ENCODE measurements around the gene ACSM6. TPM values are rescaled to one million over a fixed set of nuclear protein-coding genes. Genes with fewer than 3 reads are reported as not detected.

Gene ACSM6
- total RNA-seq, 1 donor = not detected

DNA sequence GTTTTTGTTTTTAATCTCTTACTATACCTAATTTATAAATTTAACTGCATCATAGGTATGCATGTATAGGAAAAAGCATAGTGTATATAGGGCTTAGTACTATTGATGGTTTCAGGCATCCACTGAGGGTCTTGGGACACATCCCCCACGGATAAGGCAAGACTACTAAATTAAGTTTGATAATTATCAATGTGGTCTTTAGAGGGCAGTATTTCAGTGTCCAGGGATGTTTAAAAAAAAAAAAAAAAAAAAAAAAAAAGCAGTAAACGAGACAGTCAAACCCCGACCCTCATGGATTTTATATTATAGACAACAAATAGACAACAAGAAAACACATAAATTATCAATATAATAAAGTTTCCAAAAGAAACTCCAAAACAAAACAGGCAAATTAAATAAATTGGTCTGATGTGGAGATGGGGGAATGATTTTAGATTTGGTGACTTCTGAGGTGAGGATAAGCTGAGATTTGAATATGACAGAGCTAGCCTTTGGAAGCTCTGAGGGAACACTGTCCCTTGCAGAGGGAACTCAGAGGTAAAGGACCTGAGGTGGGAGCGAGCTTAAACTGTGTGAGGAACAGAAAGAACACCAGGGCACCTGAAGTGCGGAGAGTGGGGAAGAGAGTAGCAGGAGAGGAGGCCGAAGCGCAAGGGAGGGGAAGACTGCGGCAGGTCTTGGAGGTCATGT lies 14.8 kb downstream of the ACSM6 start:
- Histone ChIP-seq H2AFZ (ENCODE audit: low read length) (peak overlapping the region; percentile 25), H3K36me3 (ENCODE audit: insufficient read depth, low read length) (no peaks in the 10 kb centered on the region), H3K9me3 (ENCODE audit: low read depth, low read length) (no peaks in the 10 kb centered on the region), H3K79me2 (ENCODE audit: insufficient read depth, low read length) (no peaks in the 10 kb centered on the region), H3K27me3 (ENCODE audit: insufficient read depth, low read length) (no peaks in the 10 kb centered on the region), H3K4me3 (ENCODE audit: insufficient read depth, low read length) (no peak overlapping the region), H3K4me2 (ENCODE audit: insufficient read depth, low read length) (no peak overlapping the region), H3K4me1 (ENCODE audit: insufficient read depth, low read length) (peaks cover 11% of the 10 kb centered on the region), H4K20me1 (ENCODE audit: insufficient read depth, low read length) (no peaks in the 10 kb centered on the region), H3K27ac (ENCODE audit: low read depth, low read length) (no peak overlapping the region)
- TF ChIP-seq, protein P1, sequence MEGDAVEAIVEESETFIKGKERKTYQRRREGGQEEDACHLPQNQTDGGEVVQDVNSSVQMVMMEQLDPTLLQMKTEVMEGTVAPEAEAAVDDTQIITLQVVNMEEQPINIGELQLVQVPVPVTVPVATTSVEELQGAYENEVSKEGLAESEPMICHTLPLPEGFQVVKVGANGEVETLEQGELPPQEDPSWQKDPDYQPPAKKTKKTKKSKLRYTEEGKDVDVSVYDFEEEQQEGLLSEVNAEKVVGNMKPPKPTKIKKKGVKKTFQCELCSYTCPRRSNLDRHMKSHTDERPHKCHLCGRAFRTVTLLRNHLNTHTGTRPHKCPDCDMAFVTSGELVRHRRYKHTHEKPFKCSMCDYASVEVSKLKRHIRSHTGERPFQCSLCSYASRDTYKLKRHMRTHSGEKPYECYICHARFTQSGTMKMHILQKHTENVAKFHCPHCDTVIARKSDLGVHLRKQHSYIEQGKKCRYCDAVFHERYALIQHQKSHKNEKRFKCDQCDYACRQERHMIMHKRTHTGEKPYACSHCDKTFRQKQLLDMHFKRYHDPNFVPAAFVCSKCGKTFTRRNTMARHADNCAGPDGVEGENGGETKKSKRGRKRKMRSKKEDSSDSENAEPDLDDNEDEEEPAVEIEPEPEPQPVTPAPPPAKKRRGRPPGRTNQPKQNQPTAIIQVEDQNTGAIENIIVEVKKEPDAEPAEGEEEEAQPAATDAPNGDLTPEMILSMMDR (IDR thresholded peaks at IDR 0.05; ENCODE audit: extremely low read depth, low read depth, low read length) = peak; percentile 50
- DNase-seq (ENCODE audit: insufficient read length, low spot score, missing footprints) = no peak

DNA sequence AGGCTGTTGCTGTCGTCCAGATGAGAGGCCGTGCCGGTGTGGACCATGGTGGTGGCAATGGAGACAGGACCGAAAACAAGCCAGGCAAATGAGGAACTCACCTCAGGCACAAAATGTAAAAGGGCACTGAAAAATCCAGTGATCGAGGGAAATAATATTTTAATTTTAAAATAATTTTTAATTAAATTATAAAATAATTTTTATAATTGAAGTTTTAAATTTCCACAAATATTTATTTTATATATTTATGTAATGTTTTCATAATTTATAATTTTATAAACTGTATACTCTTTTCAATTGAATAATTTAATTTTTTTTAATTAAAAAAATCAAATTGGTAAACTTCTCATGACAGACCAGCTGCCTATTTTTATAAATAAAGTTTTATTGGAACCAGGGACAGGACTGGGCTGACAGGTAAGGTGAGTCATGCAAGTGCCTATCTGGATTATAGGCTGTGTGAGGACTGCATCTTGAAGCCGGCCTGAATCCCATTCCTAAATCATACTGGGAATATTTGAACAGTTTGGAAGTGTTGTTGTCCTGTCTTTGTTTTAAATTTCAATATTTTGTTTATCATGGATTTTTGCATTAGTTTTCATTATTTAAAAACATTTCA lies 15.6 kb downstream of the ACSM6 start:
- Histone ChIP-seq H3K4me1 (ENCODE audit: insufficient read depth, low read length) (peaks cover 19% of the 10 kb centered on the region), H3K36me3 (ENCODE audit: insufficient read depth, low read length) (no peaks in the 10 kb centered on the region), H3K4me2 (ENCODE audit: insufficient read depth, low read length) (no peak overlapping the region), H2AFZ (ENCODE audit: low read length) (no peak overlapping the region), H3K4me3 (ENCODE audit: insufficient read depth, low read length) (no peak overlapping the region), H3K79me2 (ENCODE audit: insufficient read depth, low read length) (no peaks in the 10 kb centered on the region), H3K9me3 (ENCODE audit: low read depth, low read length) (no peaks in the 10 kb centered on the region), H3K27me3 (ENCODE audit: insufficient read depth, low read length) (no peaks in the 10 kb centered on the region), H3K27ac (ENCODE audit: low read depth, low read length) (no peak overlapping the region), H4K20me1 (ENCODE audit: insufficient read depth, low read length) (no peaks in the 10 kb centered on the region)
- TF ChIP-seq, protein P1 (IDR thresholded peaks at IDR 0.05; ENCODE audit: extremely low read depth, low read depth, low read length) = no peak
- no peak for DNase-seq (ENCODE audit: insufficient read length, low spot score, missing footprints)

DNA sequence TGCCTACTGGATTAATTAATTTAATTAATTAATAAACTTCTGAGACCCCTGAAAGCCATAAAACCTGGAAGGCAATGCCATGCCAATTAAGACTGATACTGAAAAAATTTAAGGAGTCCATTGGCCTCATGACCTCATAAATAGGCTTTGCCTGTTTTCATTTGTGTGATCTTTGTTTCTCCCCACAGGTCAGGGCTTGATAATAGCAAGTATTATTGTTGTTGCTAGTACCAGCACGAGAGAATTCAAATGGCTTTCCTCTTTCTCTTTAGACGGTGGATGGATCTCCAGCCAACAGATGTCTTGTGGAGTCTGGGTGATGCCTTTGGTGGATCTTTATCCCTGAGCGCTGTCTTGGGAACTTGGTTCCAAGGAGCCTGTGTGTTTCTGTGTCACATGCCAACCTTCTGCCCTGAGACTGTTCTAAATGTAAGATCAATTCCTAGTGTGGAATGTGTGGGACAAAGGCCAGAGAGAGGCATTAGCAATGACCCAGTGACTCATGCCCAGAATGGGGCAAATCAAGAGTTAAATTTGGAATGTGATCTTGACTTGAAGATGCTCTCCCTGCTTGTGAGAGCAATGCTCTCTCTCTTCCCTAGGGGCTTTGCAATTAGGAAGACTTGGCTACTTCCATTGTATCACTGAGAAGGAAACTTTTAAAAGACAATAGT lies 17.7 kb downstream of the ACSM6 start:
- Histone ChIP-seq H4K20me1 (ENCODE audit: insufficient read depth, low read length) (no peaks in the 10 kb centered on the region), H3K9me3 (ENCODE audit: low read depth, low read length) (no peaks in the 10 kb centered on the region), H3K4me3 (ENCODE audit: insufficient read depth, low read length) (no peak overlapping the region), H3K4me2 (ENCODE audit: insufficient read depth, low read length) (no peak overlapping the region), H3K36me3 (ENCODE audit: insufficient read depth, low read length) (no peaks in the 10 kb centered on the region), H2AFZ (ENCODE audit: low read length) (no peak overlapping the region), H3K27ac (ENCODE audit: low read depth, low read length) (no peak overlapping the region), H3K4me1 (ENCODE audit: insufficient read depth, low read length) (peaks cover 27% of the 10 kb centered on the region), H3K79me2 (ENCODE audit: insufficient read depth, low read length) (no peaks in the 10 kb centered on the region), H3K27me3 (ENCODE audit: insufficient read depth, low read length) (no peaks in the 10 kb centered on the region)
- no peak for DNase-seq (ENCODE audit: insufficient read length, low spot score, missing footprints)
- TF ChIP-seq, protein P1 (IDR thresholded peaks at IDR 0.05; ENCODE audit: extremely low read depth, low read depth, low read length) = no peak

DNA sequence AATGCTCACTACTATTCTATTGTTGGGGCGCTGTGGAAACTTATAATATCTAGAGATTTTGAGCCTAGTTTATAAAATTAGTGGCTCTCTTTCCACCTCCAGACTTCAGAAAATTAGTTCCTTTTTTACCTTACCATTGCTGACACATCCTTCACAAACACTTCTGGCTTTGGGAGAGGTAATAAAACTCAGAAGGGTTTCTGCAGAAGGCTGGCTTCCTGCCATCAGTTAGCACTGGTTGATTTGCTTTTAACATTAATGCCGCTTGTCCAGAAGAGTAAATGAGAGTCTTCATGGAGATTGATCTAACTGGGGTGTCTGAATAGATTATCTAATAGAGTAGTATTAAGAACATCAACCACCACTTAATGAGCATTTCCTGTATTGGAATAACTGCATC lies 20.3 kb downstream of the ACSM6 start:
- H3K4me1 ChIP-seq (ENCODE audit: insufficient read depth, low read length) = peaks cover 40% of the 10 kb centered on the region
- H2AFZ ChIP-seq (ENCODE audit: low read length) = no peak overlapping the region
- no peak overlapping the region for H3K4me3 ChIP-seq (ENCODE audit: insufficient read depth, low read length)
- H3K4me2 ChIP-seq (ENCODE audit: insufficient read depth, low read length) = no peak overlapping the region
- no peak for DNase-seq (ENCODE audit: insufficient read length, low spot score, missing footprints)
- H3K27ac ChIP-seq (ENCODE audit: low read depth, low read length) = no peak overlapping the region
- TF ChIP-seq, protein P1 (IDR thresholded peaks at IDR 0.05; ENCODE audit: extremely low read depth, low read depth, low read length) = no peak
- no peaks in the 10 kb centered on the region for H4K20me1 ChIP-seq (ENCODE audit: insufficient read depth, low read length)
- no peaks in the 10 kb centered on the region for H3K27me3 ChIP-seq (ENCODE audit: insufficient read depth, low read length)
- no peaks in the 10 kb centered on the region for H3K79me2 ChIP-seq (ENCODE audit: insufficient read depth, low read length)
- H3K36me3 ChIP-seq (ENCODE audit: insufficient read depth, low read length) = no peaks in the 10 kb centered on the region
- H3K9me3 ChIP-seq (ENCODE audit: low read depth, low read length) = no peaks in the 10 kb centered on the region

All from osteoblast (primary cell).